NCI-H510A treated with DMSO at 0.1 percent for 48 hours (cell line): ENCODE data around the gene TSNAXIP1.

ENCODE experiments used
- DNase-seq: peaks from one replicate; lab custom pipeline; 2025; lab: John Stamatoyannopoulos, UW

The TSNAXIP1 gene, protein sequence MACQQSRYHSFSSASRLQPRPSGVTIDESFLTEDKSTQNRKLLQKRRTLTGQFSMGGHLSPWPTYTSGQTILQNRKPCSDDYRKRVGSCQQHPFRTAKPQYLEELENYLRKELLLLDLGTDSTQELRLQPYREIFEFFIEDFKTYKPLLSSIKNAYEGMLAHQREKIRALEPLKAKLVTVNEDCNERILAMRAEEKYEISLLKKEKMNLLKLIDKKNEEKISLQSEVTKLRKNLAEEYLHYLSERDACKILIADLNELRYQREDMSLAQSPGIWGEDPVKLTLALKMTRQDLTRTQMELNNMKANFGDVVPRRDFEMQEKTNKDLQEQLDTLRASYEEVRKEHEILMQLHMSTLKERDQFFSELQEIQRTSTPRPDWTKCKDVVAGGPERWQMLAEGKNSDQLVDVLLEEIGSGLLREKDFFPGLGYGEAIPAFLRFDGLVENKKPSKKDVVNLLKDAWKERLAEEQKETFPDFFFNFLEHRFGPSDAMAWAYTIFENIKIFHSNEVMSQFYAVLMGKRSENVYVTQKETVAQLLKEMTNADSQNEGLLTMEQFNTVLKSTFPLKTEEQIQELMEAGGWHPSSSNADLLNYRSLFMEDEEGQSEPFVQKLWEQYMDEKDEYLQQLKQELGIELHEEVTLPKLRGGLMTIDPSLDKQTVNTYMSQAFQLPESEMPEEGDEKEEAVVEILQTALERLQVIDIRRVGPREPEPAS

GRCh38 chr16:67806428-67807147 is at the start of gene TSNAXIP1, which contains the start of gene RANBP10:
TSNAXIP1 (plus strand) TSS chr16:67806889; CDS start chr16:67807150, 261 bp downstream.
RANBP10 (minus strand) TSS chr16:67806560; CDS start chr16:67806536, 24 bp downstream.
- DNase-seq, result peak; percentile 95

GRCh38 chr16:67758006-67758405 is 48.7 kb upstream of the TSNAXIP1 start:
- no peak for DNase-seq

GRCh38 chr16:67758966-67759365 is 47.7 kb upstream of the TSNAXIP1 start:
- no peak for DNase-seq

GRCh38 chr16:67760206-67760955 is 46.3 kb upstream of the TSNAXIP1 start:
- DNase-seq, result no peak

- no peak for DNase-seq
Measured at GRCh38 chr16:67760956-67761230, 45.8 kb upstream of the TSNAXIP1 start.

- no peak for DNase-seq
Measured at GRCh38 chr16:67761924-67762323, 44.8 kb upstream of the TSNAXIP1 start.

GRCh38 chr16:67762385-67762784 is 44.3 kb upstream of the TSNAXIP1 start:
- no peak for DNase-seq

DNA sequence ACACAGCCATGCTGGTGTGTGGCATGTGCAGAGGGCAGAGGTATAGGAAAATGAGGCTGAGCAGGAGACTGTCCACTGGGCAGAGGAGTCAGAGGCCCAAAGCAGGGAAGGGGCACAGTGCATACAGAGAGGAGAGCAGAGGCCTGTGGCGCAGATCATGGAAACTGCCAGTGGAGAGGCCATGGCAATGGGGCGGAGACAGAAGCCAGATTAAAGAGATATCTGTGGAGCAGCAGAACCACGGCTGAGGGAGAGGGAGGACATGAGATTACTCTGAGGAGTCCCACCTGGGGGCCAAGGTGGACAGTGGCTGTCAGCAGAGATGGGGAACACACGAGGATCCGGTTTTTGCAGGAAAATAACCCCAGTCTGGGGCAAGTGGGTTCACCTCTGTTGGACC is 43.6 kb upstream of the TSNAXIP1 start:
- no peak for DNase-seq

GRCh38 chr16:67764158-67764667 is 42.5 kb upstream of the TSNAXIP1 start:
- no peak for DNase-seq

DNA sequence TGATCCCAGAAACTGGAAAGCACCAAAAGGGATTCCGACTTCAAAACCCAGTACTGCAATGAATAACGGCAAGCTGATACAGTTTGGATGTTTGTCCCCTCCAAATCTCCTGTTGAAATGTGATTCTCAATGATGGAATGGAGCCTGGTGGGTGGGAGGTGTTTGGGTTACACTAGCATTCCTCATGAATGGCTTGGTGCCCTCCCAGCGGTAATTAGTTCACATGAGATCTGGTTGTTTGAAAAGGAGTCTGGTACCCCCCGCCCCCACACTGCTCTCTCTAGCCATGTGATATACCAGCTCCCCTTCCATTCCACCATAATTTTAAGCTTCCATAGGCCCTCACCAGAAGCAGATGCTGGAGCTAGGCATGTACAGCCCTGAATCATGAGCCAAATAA is 40.4 kb upstream of the TSNAXIP1 start:
- DNase-seq, result no peak

- DNase-seq, result no peak
Measured at GRCh38 chr16:67767953-67768352, 38.7 kb upstream of the TSNAXIP1 start.

DNA sequence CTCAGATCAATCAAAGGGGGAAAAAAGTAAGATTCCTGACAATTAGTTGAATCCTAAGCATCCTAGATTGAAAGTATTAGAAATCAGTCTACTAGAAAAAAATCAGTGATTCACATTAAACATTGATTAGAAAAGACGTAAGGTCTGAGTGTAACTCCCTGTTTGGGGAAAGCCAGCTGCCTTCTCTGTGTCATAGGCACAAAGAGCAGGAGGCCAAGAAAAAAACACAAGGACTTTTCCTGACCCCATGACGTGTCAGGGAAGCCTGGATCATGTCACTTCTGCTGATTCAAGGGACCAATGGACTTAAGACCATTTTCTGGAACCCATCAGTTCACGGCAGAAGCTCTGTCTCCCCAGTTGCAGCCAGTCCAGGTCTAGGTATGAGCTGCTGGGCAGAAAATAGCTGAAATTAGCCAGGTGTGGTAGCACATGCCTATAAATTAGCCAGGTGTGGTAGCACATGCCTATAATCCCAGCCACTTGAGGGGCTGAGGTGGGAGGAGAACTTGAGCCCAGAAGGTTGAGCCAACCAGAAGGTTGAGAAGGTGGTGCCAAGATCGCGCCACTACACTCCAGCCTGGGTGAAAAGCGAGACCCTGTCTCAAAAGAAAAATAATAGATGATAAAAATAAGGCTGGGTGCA is 36.2 kb upstream of the TSNAXIP1 start:
- no peak for DNase-seq

DNA sequence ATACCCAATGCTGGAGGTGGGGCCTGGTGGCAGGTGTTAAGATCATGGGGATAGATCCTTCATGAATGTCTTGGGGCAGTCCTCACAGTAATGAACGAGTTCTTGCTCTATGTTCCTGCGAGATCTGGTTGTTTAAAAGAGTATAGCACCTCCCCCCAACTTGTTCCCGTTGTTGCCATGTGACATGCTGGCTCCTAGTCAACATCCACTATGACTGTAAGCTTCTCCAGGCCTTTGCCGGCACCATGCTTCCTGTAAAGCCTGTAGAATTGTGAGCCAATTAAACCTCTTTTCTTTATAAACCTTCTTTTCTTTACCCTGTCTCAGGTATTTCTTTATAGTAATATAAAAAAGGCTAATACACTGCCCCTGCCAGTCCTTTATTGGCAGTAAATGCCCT is 33.6 kb upstream of the TSNAXIP1 start:
- no peak for DNase-seq

- DNase-seq, result no peak
Measured at GRCh38 chr16:67773569-67774456, 32.9 kb upstream of the TSNAXIP1 start.

GRCh38 chr16:67774457-67774853 is 32.2 kb upstream of the TSNAXIP1 start:
- no peak for DNase-seq

DNA sequence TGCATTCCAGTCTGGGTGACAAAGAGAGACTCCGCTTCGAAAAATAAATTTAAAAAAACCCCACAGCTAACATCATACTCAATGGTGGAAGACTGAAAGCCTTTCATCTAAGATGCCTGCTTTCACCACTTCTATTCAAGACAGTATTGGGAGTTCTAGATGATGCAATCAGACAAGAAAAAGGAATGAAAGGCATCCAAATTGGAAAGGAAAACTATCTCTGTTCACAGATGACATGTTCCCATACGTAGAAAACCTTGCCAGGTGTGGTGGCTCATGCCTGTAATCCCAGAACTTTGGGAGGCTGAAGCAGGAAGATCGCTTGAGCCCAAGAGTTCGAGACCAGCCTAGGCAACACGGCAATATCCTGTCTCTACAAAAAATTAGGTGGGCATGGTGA is 31.4 kb upstream of the TSNAXIP1 start:
- no peak for DNase-seq

DNA sequence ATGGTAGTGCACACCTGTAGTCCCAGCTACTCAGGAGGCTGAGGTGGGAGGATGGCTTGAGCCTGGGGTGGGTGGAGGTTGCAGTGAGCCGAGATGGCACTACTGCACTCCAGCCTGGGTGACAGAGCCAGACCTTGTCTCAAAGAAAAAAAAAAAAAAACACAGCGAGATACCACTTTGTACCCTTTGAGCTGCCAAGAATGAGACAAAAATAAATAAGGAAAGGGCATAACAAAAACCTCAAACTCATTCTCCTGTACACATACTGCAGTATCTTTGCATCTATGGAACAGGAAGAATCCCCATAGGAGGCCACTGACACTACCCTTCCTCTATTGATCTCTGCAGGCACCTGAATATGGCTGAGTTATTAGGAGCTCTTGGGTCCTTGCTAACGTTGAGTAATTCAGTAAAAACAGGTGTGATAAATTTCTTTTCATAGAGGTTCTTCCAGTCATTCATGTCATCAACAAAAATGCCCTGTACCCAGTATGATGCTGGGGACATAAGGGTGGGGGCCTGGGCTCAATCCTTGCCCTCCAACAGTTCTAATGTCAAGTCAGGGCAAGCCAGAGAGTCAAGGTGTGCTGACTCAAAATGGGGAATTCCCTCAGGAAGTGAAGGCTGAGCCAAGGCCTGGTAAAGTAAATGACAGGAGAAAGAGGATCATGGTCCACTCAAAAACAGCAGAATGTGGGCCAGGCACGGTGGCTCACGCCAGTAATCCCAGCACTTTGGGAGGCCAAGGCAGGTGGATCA is 27.3 kb upstream of the TSNAXIP1 start:
- no peak for DNase-seq

DNA sequence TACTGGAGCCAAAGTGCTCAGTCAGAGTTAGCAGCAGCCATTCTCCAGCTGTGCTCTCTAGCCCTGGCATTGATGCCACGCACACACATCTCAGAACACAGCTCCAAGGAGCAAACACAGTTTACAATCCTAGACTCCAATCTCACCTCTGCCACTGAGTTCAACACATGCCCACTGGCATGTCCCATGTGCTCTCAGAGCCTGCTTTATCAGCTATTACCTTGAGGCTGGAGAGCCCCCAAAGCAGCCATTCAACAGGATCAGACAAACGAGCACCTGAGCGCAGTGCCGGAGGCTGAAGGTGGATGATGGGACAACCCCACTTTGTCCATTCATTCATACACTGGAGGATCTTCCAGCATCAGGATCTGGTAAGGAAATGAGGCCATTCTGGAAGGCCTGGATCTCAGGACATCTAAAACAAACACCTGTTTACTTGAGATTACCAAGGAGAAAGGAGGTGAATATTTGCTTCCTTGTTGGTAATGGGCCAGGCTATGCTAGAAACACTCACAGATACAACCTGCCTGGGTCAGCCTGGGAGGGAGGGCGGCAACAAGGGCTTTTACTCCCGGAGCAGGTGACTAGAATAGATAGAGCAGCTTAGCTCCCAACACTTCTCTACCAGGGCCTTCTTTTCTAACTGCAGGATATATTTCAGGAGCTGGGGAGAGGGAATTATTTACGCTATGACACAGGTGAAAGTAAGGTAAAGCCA is 25.7 kb upstream of the TSNAXIP1 start:
- DNase-seq, result no peak

DNA sequence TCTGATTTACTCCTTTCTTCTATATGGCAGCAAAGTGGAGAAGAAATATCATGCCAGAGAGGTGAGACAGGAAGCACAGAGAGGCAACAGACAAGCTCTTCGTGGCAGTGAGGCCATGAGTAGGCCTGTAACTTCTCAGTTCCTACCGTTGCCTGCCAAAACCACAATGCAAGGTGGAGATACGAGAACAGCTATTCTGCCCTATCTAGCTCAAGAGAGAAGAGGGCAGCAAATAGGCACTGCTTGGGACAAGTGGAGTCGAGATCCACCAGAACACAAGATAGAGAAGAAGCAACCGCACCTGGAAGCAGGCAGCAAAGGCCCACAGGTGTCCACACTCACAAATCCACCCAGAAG is 25.1 kb upstream of the TSNAXIP1 start:
- DNase-seq, result no peak
